A549 (cell line): ENCODE measurements around the gene AMPH. TPM values are rescaled to one million over a fixed set of nuclear protein-coding genes. Genes with fewer than 3 reads are reported as not detected.

Experiments
- ATAC-seq, 2 experiments: fragments of 200-7000 bp in 1 of 2; fragments of >200 bp in 1 of 2; cut with Nextera tagmentation in 1 of 2; cut with Tn5 transposase in 1 of 2; 3 replicates each; pipeline versions ENCODE4 v1.8.0 to v1.9.1; 2018 to 2020; ENCODE audit warnings: mild to moderate bottlenecking in 1 of 2, moderate library complexity in 1 of 2
- CTCF ChIA-PET: fragments of 300-600 bp; sonication (Branson Sonifier 250); formaldehyde crosslinking; extraction: SDS; loops from one replicate; lab custom pipeline; 2021; ENCODE audit warnings: antibody characterized with exemption, inconsistent platforms; lab: Yijun Ruan, JAX
- POLR2A ChIA-PET: fragments of 350-600 bp; formaldehyde crosslinking; extraction: SDS; loops from one replicate; lab custom pipeline; 2021; ENCODE audit warnings: antibody characterized with exemption, inconsistent platforms; lab: Yijun Ruan, JAX
- DNase-seq, 2 experiments: peaks; one replicate each; pipeline versions ENCODE4 v3.0.0 to v3.0.0-alpha.2; 2011 to 2016; ENCODE audit warnings: low read depth in 1 of 2, low spot score in 1 of 2
- FAIRE-seq: peaks from 2 replicates; lab custom pipeline; 2011; peaks lifted over from hg19 to GRCh38; lab: Jason Lieb, UNC
- H3K27ac ChIP-seq, 2 experiments: fragments of >200 bp; sonication (Bioruptor Twin); formaldehyde crosslinking; 3 replicates each; pipeline ENCODE4 v1.5.1; 2016 to 2017
- H3K4me1 ChIP-seq: fragments of >200 bp; sonication (Bioruptor Twin); formaldehyde crosslinking; 3 replicates; pipeline ENCODE4 v1.6.1; 2016
- H3K4me2 ChIP-seq: fragments of >200 bp; sonication (Bioruptor Twin); formaldehyde crosslinking; 3 replicates; pipeline ENCODE4 v1.6.1; 2016
- H3K4me3 ChIP-seq: fragments of >200 bp; sonication (Bioruptor Twin); formaldehyde crosslinking; 3 replicates; pipeline ENCODE4 v1.5.1; 2016
- H3K9me3 ChIP-seq: fragments of >200 bp; sonication (Bioruptor Twin); formaldehyde crosslinking; 3 replicates; pipeline ENCODE4 v1.6.1; 2016
- CBX2 ChIP-seq: fragments of 200-600 bp; sonication (generic); IDR thresholded peaks from 2 replicates; pipeline ENCODE4 v1.6.1; 2016; ENCODE audit warnings: low read depth, mild to moderate bottlenecking, borderline replicate concordance
- CHD4 ChIP-seq: fragments of 200-600 bp; sonication (generic); IDR thresholded peaks from 2 replicates; pipeline ENCODE4 v1.6.1; 2016; ENCODE audit warnings: antibody characterized with exemption, mild to moderate bottlenecking, borderline replicate concordance
- ESRRA ChIP-seq: fragments of 150-350 bp; IDR thresholded peaks from 2 replicates; pipeline ENCODE4 v1.6.1; 2014; ENCODE audit warnings: mild to moderate bottlenecking, low read length, borderline replicate concordance
- FOSB ChIP-seq: fragments of 250-450 bp; sonication (Bioruptor Pico); IDR thresholded peaks from 2 replicates; pipeline ENCODE4 v1.5.0; 2020; ENCODE audit warnings: mild to moderate bottlenecking, moderate library complexity
- FOSL2 ChIP-seq, 2 experiments: fragments of 450-650 bp in 1 of 2; fragments of >200 bp in 1 of 2; sonication (Bioruptor Twin) in 1 of 2; formaldehyde crosslinking; IDR thresholded peaks; 2 replicates each; pipeline versions ENCODE4 v1.5.0 to v1.6.1; 2016 to 2020; ENCODE audit warnings: mild to moderate bottlenecking in 1 of 2, moderate library complexity in 1 of 2
- HDAC2 ChIP-seq: fragments of 200-600 bp; sonication (generic); IDR thresholded peaks from 2 replicates; pipeline ENCODE4 v1.6.1; 2016
- HEYL ChIP-seq: fragments of 250-450 bp; sonication (Bioruptor Pico); IDR thresholded peaks from 2 replicates; pipeline ENCODE4 v1.8.0; 2021; ENCODE audit warnings: mild to moderate bottlenecking, moderate library complexity
- HOXB5 ChIP-seq: fragments of 250-450 bp; sonication (Bioruptor Pico); IDR thresholded peaks from 2 replicates; pipeline ENCODE4 v1.5.0; 2020; ENCODE audit warnings: mild to moderate bottlenecking, moderate library complexity
- JUN ChIP-seq, 2 experiments: fragments of >200 bp; sonication (Bioruptor Twin); formaldehyde crosslinking; IDR thresholded peaks; 2 replicates in 1 of 2; 3 replicates in 1 of 2; pipeline ENCODE4 v1.6.1; 2016 to 2017
- JUNB ChIP-seq: fragments of >200 bp; sonication (Bioruptor Twin); formaldehyde crosslinking; IDR thresholded peaks from 2 replicates; pipeline ENCODE4 v1.6.1; 2016
- MAFK ChIP-seq: fragments of 450-650 bp; IDR thresholded peaks from 2 replicates; pipeline ENCODE4 v1.6.1; 2014; ENCODE audit not compliant: partially characterized antibody
- NFE2L2 ChIP-seq: fragments of 150-350 bp; conservative IDR thresholded peaks from 2 replicates; pipeline ENCODE4 v1.6.1; 2014; ENCODE audit warnings: low read length
- PHF8 ChIP-seq: fragments of 200-600 bp; sonication (generic); IDR thresholded peaks from 2 replicates; pipeline ENCODE4 v1.6.1; 2016; ENCODE audit warnings: low read depth, mild to moderate bottlenecking, antibody characterized with exemption, moderate library complexity, borderline replicate concordance
- RFX5 ChIP-seq: fragments of 450-650 bp; IDR thresholded peaks from 2 replicates; pipeline ENCODE4 v1.7.1; 2014; ENCODE audit warnings: antibody characterized with exemption, mild to moderate bottlenecking, moderate library complexity
- SMC3 ChIP-seq: fragments of >200 bp; sonication (Bioruptor Twin); formaldehyde crosslinking; IDR thresholded peaks from 3 replicates; pipeline ENCODE4 v1.6.1; 2018; ENCODE audit warnings: inconsistent platforms
- ZNF302 ChIP-seq: fragments of 250-450 bp; sonication (Bioruptor Pico); IDR thresholded peaks from 2 replicates; pipeline ENCODE4 v1.9.0; 2021; ENCODE audit warnings: inconsistent platforms, mild to moderate bottlenecking, moderate library complexity
- WGBS: methylation state at CpG from one replicate; pipeline ENCODE4 v1.1.6; 2017; ENCODE audit errors: missing lambda C conversion rate; 5-methylcytosine and 5-hydroxymethylcytosine counted together
- polyA plus RNA-seq, 4 experiments: library from polyadenylated mRNA; depleted of rRNA in 3 of 4; stranded (reverse); fragments of >200 nt; fragmentation: RNase III in 1 of 4; extraction: RNeasy Plus Mini Kit Qiagen cat#74134 plus additional on column Dnase treatment in 1 of 4; gene quantifications; 2 replicates in 3 of 4; 3 replicates in 1 of 4; pipeline ENCODE4 v1.2.3, GENCODE V29; 2011 to 2017
- TF ChIP-seq, protein P1 (sequence below): fragments of >200 bp; sonication (Bioruptor Twin); formaldehyde crosslinking; IDR thresholded peaks from 3 replicates; pipeline ENCODE4 v1.5.1; 2016
- TF ChIP-seq, protein P2 (sequence below): fragments of >200 bp; sonication (Bioruptor Twin); formaldehyde crosslinking; IDR thresholded peaks from 3 replicates; pipeline ENCODE4 v1.6.1; 2016
- TF ChIP-seq, protein P3 (sequence below): fragments of 150-350 bp; IDR thresholded peaks from 2 replicates; pipeline ENCODE4 v1.6.1; 2014; ENCODE audit warnings: low read depth, mild to moderate bottlenecking, low read length
- TF ChIP-seq, protein P4 (sequence below): IDR thresholded peaks from 2 replicates; pipeline ENCODE4 v1.6.1; 2012
- TF ChIP-seq, protein P5 (sequence below): IDR thresholded peaks from 2 replicates; pipeline ENCODE4 v1.6.1; 2012; ENCODE audit warnings: low read depth, borderline replicate concordance
- TF ChIP-seq, protein P6 (sequence below): fragments of 450-650 bp; IDR thresholded peaks from 2 replicates; pipeline ENCODE4 v1.6.1; 2014; ENCODE audit warnings: antibody characterized with exemption

Gene AMPH
- polyA plus RNA-seq, 2 of the 4 experiments (the other 2 are of a cell fraction): 0.26 TPM; not detected in 1

DNA sequence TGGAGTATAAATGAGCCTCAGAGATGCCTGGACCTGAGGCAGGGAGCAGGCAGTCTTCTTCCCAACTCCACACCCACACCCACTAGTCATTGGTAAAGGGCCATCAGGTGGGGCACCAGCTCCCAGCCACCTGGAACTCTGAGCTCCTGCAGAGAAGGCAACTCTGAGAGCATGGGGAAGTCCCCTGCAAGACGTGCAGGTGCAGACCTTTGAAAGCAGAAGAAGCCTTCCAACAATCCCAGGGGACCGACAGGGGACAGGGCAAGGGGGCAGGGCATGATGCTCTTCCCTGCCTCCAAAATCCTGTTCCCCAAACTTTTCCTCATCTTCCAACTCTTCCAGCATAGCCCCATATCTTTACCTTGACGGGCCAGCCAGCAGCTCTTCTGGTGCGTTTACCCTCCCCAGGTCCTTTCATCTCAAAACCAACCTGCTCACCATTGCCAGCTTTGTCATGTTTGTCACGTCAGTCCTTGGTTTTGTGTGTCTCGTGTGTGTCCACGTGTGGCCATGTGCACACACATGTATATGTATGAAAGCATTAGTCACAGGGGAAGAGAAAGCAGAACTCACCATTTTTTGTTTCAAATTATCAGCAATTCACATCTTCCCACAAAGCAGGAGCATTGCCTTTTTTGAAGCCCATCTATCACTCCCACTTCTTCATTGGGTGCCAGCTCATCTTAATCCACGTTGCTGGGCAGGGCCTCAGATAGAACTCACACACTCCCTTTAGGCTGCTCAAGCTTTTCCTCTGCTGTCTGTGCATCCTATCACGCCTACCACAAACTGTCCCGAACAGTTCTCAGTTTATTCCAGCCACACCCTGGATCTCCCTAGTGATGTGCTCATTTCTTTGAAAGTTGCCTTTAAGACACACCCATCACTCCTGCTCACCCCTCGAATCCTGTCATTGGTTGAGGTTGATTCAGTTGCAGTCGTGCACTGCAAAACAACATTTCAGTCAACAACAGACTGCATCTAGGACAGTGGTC, 41.0 kb upstream of the AMPH start:
- no peak overlapping the region for H3K4me3 ChIP-seq
- H3K4me1 ChIP-seq: no peaks in the 10 kb centered on the region
- no peak overlapping the region for H3K27ac ChIP-seq
- CTCF ChIA-PET: interaction anchor here (0.6 kb wide), 1 partner anchor 235 kb away, joined by 5 read pairs; no protein-coding TSS in a partner anchor
- WGBS: 12% methylated on average over 12 of the region's 12 CpGs
- H3K4me2 ChIP-seq: no peak overlapping the region
- DNase-seq: no peak
- FAIRE-seq: no peak
- POLR2A ChIA-PET: no interaction called here
- ATAC-seq: no peak
- TF ChIP-seq, protein P1, sequence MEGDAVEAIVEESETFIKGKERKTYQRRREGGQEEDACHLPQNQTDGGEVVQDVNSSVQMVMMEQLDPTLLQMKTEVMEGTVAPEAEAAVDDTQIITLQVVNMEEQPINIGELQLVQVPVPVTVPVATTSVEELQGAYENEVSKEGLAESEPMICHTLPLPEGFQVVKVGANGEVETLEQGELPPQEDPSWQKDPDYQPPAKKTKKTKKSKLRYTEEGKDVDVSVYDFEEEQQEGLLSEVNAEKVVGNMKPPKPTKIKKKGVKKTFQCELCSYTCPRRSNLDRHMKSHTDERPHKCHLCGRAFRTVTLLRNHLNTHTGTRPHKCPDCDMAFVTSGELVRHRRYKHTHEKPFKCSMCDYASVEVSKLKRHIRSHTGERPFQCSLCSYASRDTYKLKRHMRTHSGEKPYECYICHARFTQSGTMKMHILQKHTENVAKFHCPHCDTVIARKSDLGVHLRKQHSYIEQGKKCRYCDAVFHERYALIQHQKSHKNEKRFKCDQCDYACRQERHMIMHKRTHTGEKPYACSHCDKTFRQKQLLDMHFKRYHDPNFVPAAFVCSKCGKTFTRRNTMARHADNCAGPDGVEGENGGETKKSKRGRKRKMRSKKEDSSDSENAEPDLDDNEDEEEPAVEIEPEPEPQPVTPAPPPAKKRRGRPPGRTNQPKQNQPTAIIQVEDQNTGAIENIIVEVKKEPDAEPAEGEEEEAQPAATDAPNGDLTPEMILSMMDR: no peak
- TF ChIP-seq ZNF302 (no peak), RFX5 (no peak)
- TF ChIP-seq, protein P2, sequence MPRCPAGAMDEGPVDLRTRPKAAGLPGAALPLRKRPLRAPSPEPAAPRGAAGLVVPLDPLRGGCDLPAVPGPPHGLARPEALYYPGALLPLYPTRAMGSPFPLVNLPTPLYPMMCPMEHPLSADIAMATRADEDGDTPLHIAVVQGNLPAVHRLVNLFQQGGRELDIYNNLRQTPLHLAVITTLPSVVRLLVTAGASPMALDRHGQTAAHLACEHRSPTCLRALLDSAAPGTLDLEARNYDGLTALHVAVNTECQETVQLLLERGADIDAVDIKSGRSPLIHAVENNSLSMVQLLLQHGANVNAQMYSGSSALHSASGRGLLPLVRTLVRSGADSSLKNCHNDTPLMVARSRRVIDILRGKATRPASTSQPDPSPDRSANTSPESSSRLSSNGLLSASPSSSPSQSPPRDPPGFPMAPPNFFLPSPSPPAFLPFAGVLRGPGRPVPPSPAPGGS: no peak
- no peaks in the 10 kb centered on the region for H3K9me3 ChIP-seq

DNA sequence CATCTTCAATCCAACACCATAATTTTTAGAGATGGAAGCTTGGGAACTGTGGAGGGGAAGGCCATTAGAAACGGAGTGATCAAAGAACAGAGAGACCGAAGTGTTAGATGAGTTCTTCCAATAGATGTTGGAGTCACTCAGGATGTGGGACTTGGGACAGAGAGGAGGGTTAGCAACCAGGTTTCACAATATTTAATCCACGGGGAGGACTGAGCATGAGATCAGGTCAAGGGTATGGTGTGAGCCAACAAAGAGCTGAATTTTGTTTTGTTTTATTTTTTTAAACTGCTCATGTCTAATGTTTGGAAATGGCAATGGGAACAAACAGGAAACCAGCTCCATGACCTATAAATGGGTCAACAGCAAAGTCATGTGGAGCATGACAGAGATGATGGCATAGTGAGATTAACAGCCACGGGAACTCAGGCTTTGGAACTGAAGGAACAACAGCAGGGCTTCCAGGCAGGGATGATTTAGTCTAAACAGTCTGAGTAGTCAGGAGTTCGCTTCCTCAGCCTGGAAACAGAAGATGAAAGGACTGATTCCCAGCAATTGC, 38.9 kb upstream of the AMPH start:
- POLR2A ChIA-PET: no interaction called here
- Histone ChIP-seq H3K4me2 (no peak overlapping the region), H3K9me3 (no peaks in the 10 kb centered on the region), H3K27ac (no peak overlapping the region), H3K4me1 (no peaks in the 10 kb centered on the region)
- ATAC-seq: no peak
- TF ChIP-seq JUN (IDR thresholded peaks at IDR 0.05) (no peak), CHD4 (no peak), HOXB5 (CRISPR knock-in tag) (no peak), NFE2L2 (no peak)
- TF ChIP-seq, all 56 proteins: peak for 0
- DNase-seq: no peak
- CTCF ChIA-PET: no interaction called here
- no peak overlapping the region for H3K4me3 ChIP-seq
- WGBS: 5% methylated on average over 5 of the region's 5 CpGs
- FAIRE-seq: no peak

DNA sequence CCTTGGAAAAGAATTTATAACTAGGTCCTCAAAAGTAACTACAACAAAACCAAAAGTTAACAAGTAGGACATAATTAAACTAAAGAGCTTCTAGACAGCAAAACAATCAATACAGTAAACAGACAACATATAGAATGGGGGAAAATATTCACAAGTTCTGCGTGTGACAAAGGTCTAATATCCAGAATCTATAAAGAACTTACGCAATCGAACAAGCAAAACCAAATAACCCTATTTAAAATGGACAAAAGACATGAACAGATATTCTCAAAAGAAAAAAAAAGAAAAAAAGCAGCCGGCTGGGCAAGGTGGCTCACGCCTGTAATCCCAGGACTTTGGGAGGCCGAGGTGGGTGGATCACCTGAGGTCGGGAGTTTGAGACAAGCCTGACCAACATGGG, 33.8 kb upstream of the AMPH start:
- 30% methylated on average over 7 of the region's 7 CpGs for WGBS
- CTCF ChIA-PET: interaction anchor here (0.7 kb wide), 1 partner anchor 97 kb away, joined by 3 read pairs; no protein-coding TSS in a partner anchor
- H3K4me1 ChIP-seq: no peaks in the 10 kb centered on the region
- H3K4me2 ChIP-seq: no peak overlapping the region
- POLR2A ChIA-PET: no interaction called here
- H3K4me3 ChIP-seq: no peak overlapping the region
- FAIRE-seq (no peak), DNase-seq (no peak), ATAC-seq (no peak)
- H3K9me3 ChIP-seq: no peaks in the 10 kb centered on the region
- H3K27ac ChIP-seq: no peak overlapping the region
- TF ChIP-seq HEYL (CRISPR knock-in tag): no peak
- TF ChIP-seq PHF8: no peak
- TF ChIP-seq CBX2: no peak
- no peak for TF ChIP-seq MAFK
- TF ChIP-seq, protein P3, sequence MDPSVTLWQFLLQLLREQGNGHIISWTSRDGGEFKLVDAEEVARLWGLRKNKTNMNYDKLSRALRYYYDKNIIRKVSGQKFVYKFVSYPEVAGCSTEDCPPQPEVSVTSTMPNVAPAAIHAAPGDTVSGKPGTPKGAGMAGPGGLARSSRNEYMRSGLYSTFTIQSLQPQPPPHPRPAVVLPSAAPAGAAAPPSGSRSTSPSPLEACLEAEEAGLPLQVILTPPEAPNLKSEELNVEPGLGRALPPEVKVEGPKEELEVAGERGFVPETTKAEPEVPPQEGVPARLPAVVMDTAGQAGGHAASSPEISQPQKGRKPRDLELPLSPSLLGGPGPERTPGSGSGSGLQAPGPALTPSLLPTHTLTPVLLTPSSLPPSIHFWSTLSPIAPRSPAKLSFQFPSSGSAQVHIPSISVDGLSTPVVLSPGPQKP: no peak
- TF ChIP-seq ESRRA: no peak
- no peak for TF ChIP-seq RFX5
- TF ChIP-seq, protein P4, sequence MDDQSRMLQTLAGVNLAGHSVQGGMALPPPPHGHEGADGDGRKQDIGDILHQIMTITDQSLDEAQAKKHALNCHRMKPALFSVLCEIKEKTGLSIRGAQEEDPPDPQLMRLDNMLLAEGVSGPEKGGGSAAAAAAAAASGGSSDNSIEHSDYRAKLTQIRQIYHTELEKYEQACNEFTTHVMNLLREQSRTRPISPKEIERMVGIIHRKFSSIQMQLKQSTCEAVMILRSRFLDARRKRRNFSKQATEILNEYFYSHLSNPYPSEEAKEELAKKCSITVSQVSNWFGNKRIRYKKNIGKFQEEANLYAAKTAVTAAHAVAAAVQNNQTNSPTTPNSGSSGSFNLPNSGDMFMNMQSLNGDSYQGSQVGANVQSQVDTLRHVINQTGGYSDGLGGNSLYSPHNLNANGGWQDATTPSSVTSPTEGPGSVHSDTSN: no peak
- TF ChIP-seq, protein P2: no peak
- TF ChIP-seq, protein P5, sequence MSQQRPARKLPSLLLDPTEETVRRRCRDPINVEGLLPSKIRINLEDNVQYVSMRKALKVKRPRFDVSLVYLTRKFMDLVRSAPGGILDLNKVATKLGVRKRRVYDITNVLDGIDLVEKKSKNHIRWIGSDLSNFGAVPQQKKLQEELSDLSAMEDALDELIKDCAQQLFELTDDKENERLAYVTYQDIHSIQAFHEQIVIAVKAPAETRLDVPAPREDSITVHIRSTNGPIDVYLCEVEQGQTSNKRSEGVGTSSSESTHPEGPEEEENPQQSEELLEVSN: no peak
- TF ChIP-seq FOSB: no peak
- no peak for TF ChIP-seq HDAC2
- no peak for TF ChIP-seq NFE2L2
- no peak for TF ChIP-seq SMC3
- TF ChIP-seq JUNB: no peak
- TF ChIP-seq, protein P6, sequence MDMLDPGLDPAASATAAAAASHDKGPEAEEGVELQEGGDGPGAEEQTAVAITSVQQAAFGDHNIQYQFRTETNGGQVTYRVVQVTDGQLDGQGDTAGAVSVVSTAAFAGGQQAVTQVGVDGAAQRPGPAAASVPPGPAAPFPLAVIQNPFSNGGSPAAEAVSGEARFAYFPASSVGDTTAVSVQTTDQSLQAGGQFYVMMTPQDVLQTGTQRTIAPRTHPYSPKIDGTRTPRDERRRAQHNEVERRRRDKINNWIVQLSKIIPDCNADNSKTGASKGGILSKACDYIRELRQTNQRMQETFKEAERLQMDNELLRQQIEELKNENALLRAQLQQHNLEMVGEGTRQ: no peak
- no peak for TF ChIP-seq FOSL2 (IDR thresholded peaks at IDR 0.05)
- no peak for TF ChIP-seq FOSL2 (CRISPR knock-in tag; IDR thresholded peaks at IDR 0.05)
